ENCODE measurements around the gene APBB1.

GRCh38 chr11:6402061-6402470, 16.8 kb downstream of the APBB1 start:
- no peak for TF ChIP-seq CTCF (IDR thresholded peaks at IDR 0.05)
- TF ChIP-seq POLR2AphosphoS5 (IDR thresholded peaks at IDR 0.05): no peak
- no peak for TF ChIP-seq POLR2A (IDR thresholded peaks at IDR 0.05)

Data from sigmoid colon (tissue), 4 donors.